ENCODE results near the gene PLB1.

DNA sequence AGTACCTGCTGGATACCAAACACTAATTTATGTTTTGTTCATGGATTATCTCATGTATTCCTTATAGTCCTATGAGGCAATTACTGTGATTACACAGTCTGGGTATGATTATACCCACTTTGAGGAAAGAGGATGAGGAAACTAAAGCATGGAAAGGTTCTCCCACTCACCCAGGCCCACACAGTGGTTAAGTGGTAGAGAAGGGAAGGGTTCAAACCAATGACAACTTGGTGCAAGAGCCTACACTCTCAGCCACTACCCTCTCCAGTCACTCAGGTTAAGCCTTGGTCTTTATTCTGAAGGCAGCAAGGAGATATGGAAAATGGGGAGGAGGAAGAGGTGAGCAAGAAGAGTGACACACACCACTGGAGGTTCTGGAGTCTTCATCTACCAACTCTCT lies 191.3 kb downstream of the PLB1 start:
- TF ChIP-seq EZH2phosphoT487 (IDR thresholded peaks at IDR 0.05; ENCODE audit: insufficient read depth, low read depth) = no peak
- no peak for TF ChIP-seq EZH2 (IDR thresholded peaks at IDR 0.05; ENCODE audit: insufficient read depth, poor library complexity, severe bottlenecking)
